ENCODE measurements around the gene MGAT3.

Gene MGAT3

DNA sequence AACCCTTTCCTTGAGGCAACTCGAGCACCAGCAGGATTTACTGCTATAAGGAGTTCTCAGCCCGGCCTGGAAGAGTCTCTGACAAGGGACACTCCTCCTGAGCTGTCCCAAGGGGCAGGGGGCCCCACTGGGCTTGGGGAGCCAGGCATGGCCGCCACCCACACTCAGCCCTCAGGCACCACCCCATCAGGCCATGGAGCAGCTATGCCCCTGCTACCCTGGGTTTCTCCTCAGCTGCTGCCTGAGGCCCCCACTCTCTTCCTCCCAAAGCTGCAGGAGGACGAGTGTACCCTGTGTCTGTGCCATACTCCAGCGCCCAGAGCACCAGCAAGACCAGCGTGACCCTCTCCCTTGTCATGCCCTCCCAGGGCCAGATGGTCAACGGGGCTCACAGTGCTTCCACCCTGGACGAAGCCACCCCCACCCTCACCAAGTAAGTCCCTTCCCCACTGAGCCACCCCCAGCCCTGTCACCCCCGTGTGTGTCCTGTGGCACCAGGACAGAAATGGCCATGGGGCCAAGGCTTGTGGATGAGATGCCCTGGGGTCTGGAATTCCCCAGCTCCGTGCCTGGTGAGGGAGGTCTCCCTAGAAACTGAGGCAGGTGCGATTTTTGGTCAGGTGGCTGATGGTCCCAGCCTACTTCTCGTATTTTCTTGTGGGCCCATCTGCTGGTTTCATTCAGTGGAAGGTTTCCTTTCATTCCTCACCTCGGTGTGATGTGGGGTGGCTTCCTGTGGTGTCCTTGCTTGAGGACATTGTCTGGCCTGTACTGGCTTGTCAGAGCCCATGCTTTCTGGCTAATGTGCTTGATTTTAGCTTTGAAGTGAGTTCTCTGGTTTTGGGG is 28.8 kb upstream of the MGAT3 start:
- in situ Hi-C loops (cut with HindIII; ENCODE audit: low pct_ligation_motif_present, low pct_unique_long_range_greater_than_20kb, low sequenced_read_pairs) = no loop called here
- DNase-seq = no peak

DNA sequence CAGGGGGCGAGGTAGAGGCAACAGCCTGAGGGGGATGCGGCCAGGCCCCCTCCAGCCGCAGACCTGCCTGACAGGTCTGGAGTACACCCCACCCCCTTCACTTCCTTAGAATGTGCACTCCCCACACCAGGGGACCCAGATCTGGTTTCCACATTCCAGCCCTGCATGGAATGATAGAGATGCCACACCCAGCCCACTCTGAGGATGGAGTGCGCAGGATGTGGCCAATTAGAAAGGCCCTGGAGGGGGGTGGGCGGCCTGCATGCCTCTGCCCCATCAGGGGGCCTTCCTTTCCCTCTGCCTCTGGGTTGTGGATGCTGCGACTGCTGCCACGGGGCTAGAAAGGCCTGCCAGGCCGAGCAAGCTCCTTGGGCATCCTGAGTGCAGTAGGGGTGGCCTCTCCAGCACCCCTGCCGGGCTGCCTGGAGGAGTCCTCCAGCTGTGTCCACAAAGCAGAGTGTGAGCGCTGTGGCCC is 28.2 kb upstream of the MGAT3 start:
- DNase-seq = no peak
- in situ Hi-C loops (cut with HindIII; ENCODE audit: low pct_ligation_motif_present, low pct_unique_long_range_greater_than_20kb, low sequenced_read_pairs) = no loop called here

DNA sequence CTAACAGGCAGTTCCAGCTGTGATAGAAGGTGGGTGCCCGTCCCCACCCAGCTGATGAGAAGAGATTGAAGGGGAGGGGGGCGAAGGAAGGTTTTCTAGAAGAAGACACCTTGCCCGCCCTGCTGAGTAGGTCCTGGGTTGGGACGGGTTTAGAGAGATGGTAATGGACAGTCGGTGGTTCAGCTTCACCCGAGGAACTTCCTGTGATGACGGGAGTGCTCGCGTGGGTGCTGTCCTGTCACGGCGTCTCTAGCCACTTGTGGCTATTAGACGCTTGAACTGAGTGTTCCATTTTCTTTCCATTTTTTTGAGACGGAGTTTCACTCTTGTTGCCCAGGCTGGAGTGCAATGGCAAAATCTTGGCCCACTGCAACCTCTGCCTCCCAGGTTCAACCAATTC is 27.6 kb upstream of the MGAT3 start:
- no peak for DNase-seq
- in situ Hi-C loops (cut with HindIII; ENCODE audit: low pct_ligation_motif_present, low pct_unique_long_range_greater_than_20kb, low sequenced_read_pairs) = no loop called here

DNA sequence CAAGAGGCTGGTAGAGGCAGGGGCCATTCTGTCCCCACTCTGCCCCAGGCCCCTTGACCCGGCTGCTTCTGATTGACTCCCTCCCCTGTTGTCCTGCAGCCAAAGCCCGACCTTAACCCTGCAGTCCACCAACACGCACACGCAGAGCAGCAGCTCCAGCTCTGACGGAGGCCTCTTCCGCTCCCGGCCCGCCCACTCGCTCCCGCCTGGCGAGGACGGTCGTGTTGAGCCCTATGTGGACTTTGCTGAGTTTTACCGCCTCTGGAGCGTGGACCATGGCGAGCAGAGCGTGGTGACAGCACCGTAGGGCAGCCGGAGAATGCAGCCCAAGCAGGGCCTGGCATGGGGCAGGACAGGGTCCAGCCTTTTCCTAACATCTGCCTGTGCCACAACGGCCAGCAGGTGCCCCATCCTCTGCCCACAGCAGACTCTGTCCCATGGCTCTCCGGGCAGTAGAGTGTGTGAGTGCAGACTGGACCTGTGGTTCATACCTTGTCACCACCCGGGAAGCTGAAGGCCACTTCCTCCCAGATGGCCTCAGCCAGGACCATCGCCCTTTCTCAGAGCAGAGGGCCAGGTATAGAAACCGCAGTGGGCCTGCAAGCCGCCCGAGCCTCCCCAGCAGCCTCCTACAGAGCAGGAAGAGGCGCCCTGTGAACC is 26.8 kb upstream of the MGAT3 start:
- DNase-seq = no peak
- in situ Hi-C loops (cut with HindIII; ENCODE audit: low pct_ligation_motif_present, low pct_unique_long_range_greater_than_20kb, low sequenced_read_pairs) = no loop called here

DNA sequence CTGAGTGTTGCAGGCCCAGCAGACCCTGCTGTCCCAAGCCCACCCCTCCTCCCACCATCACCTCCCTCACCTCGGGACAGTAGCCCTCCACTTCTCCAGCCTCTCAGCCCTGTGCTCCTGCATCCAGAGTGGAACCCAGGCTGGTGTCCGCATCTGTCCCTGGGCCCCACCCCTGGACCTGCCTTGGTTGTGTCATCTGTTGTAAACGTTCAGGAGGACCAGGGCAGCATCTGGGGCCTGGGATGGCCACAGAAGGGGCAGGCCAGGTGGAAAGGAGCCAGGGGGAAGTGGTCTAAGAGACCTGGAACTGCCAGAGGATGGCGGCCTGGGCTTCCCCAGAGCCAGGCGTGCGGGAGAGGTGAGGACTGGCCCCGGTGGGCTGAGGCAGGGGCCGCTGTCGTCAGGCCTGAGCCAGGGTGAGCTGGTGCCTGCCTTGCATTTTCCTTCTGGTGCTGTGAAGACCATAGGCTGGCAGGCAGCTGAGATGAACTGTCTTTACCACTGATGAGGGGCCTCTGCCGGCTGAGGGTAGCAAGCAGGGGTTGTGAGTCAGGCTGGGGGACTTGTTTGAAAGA is 26.1 kb upstream of the MGAT3 start:
- no peak for DNase-seq

DNA sequence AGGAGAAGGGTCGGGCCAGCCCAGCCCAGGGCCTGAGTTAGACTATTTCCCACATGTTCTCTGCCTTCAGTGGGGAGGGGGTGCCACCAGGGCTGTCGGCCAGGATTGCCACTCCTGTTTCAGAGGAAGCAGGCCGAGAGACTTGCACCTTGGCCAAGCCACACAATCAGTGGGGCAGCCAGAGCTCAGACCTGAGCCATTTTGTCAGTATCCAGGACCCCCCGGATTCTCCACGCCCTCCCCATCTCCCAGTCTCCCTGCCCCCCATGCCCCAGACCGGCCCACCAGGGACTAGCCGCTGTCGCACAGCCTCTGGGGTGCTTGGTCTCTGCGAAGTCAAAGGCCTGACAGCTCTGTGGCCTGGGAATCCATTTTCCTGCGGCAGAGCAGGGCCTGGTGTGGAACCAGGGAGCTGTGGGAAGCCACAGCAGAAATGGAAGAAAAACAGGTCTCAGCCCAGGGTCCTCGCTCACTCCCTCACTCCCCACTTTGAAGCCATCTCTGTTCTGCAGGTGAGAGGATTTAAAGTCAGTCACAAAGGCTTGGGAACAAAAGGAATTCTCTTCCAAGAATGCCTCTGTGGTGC is 25.5 kb upstream of the MGAT3 start:
- in situ Hi-C loops (cut with HindIII; ENCODE audit: low pct_ligation_motif_present, low pct_unique_long_range_greater_than_20kb, low sequenced_read_pairs) = no loop called here
- DNase-seq = no peak

More for the DNA sequence above, 26.1 kb upstream of the MGAT3 start:
- in situ Hi-C loops (cut with HindIII; ENCODE audit: low pct_ligation_motif_present, low pct_unique_long_range_greater_than_20kb, low sequenced_read_pairs) = no loop called here

GRCh38 chr22:39431821-39432251 is 25.0 kb upstream of the MGAT3 start:
- no peak for DNase-seq
- in situ Hi-C loops (cut with HindIII; ENCODE audit: low pct_ligation_motif_present, low pct_unique_long_range_greater_than_20kb, low sequenced_read_pairs) = no loop called here

- no peak for DNase-seq
- in situ Hi-C loops (cut with HindIII; ENCODE audit: low pct_ligation_motif_present, low pct_unique_long_range_greater_than_20kb, low sequenced_read_pairs) = no loop called here
Measured at GRCh38 chr22:39432361-39432811, 24.4 kb upstream of the MGAT3 start.

- in situ Hi-C loops (cut with HindIII; ENCODE audit: low pct_ligation_motif_present, low pct_unique_long_range_greater_than_20kb, low sequenced_read_pairs) = no loop called here
- no peak for DNase-seq
Measured at GRCh38 chr22:39433476-39434242, 23.2 kb upstream of the MGAT3 start.

- no peak for DNase-seq
- in situ Hi-C loops (cut with HindIII; ENCODE audit: low pct_ligation_motif_present, low pct_unique_long_range_greater_than_20kb, low sequenced_read_pairs) = no loop called here
Measured at GRCh38 chr22:39434243-39434653, 22.6 kb upstream of the MGAT3 start.

DNA sequence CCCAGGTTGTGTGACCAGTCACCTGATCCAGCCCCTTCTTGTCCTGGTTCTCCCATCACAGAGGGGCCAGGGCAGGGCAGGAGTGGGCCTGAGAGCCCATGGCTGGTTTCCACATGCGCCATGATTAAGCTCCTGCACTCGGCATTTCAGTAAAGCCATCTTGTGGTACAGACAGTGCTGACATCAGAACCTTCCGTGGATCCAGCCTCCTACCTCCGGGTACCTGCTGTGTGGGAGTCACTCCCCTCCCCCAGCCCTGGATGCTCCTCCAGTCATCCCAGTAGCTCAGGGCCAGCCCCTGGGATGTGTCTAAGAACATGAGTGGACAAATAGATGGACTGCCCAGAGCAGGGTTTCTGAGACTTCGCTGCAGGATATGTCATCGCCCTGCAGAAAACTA is 22.1 kb upstream of the MGAT3 start:
- no peak for DNase-seq
- in situ Hi-C loops (cut with HindIII; ENCODE audit: low pct_ligation_motif_present, low pct_unique_long_range_greater_than_20kb, low sequenced_read_pairs) = no loop called here

- in situ Hi-C loops (cut with HindIII; ENCODE audit: low pct_ligation_motif_present, low pct_unique_long_range_greater_than_20kb, low sequenced_read_pairs) = no loop called here
Measured at GRCh38 chr22:39435616-39436015, 21.2 kb upstream of the MGAT3 start.

GRCh38 chr22:39437791-39438704 is 18.8 kb upstream of the MGAT3 start:
- DNase-seq = no peak
- in situ Hi-C loops (cut with HindIII; ENCODE audit: low pct_ligation_motif_present, low pct_unique_long_range_greater_than_20kb, low sequenced_read_pairs) = no loop called here

More at GRCh38 chr22:39435616-39436015, 21.2 kb upstream of the MGAT3 start:
- no peak for DNase-seq

DNA sequence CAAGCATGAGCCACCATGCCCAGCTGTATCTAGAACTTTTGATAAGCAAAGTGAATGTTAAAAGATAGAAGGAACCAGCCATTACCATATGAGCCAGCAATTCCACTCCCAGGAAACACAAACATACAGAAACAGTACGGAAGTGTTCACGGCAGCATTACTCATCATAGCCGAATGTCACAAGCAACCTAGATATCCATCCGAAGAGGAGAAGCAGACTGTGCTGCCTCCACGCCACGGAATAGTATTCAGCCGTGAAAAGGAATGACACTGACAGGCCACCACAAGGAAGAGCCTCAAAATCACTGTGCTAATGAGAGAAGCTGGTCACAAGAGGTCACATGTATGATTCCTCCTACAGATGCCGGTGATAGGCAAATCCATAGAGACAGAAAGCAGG is 17.6 kb upstream of the MGAT3 start:
- in situ Hi-C loops (cut with HindIII; ENCODE audit: low pct_ligation_motif_present, low pct_unique_long_range_greater_than_20kb, low sequenced_read_pairs) = no loop called here
- DNase-seq = no peak

DNA sequence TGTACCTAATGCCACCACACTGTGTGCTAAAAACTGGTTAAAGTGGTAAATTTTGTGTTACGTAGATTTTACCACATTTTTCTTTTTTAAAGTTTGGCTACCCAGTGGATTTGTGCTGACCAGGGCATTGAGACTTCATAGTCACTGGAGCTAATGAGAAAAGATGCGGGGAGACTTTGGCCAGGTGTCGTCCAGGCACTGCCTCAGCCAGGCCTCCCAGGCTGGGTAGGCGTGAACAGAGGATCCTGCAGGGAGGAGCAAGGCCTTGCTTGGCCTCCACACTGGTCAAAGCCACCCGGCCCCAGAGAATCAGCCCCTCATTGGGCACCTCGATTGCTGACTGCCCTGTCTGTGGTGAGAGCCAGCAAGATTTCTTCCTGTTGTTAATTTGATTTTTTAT is 13.4 kb upstream of the MGAT3 start:
- DNase-seq = no peak
- in situ Hi-C loops (cut with HindIII; ENCODE audit: low pct_ligation_motif_present, low pct_unique_long_range_greater_than_20kb, low sequenced_read_pairs) = no loop called here

GRCh38 chr22:39444247-39444800 is 12.5 kb upstream of the MGAT3 start:
- in situ Hi-C loops (cut with HindIII; ENCODE audit: low pct_ligation_motif_present, low pct_unique_long_range_greater_than_20kb, low sequenced_read_pairs) = no loop called here
- no peak for DNase-seq

DNA sequence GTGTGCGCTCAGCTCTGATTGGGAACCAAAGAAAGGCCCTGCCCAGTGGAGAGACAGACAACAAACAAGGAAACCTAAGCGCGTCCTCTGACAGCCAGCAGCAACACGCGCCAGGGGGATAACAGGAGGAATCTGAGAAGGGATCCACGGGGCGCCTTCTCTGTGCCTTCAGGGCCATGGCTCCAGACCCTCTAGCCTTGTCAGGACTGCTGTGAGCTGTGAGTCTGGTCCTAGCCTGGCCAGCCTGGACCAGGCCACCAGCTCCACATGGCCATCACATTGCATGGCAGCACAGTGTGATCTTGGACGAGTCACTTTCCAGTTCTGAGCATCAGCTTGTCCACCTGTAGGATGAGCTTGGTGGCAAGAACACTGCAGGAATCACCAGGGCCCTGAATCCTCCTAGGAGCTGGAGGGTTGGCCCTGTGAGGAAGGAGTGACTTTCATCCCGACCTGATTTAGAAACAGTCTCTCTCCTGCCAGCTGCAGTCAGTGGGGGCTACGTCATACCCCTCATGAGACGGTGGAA is 11.8 kb upstream of the MGAT3 start:
- in situ Hi-C loops (cut with HindIII; ENCODE audit: low pct_ligation_motif_present, low pct_unique_long_range_greater_than_20kb, low sequenced_read_pairs) = no loop called here

More for the DNA sequence above, 11.8 kb upstream of the MGAT3 start:
- no peak for DNase-seq
